Osteoblast (primary cell): ENCODE results near the gene GAD1. TPM values are rescaled to one million over a fixed set of nuclear protein-coding genes. Genes with fewer than 3 reads are reported as not detected.

Source experiments
- DNase-seq: peaks from one replicate; pipeline ENCODE4 v3.0.0; 2011; ENCODE audit warnings: low spot score, mixed read lengths; ENCODE audit not compliant: insufficient read length; ENCODE audit errors: missing footprints
- H2AFZ ChIP-seq: 2 replicates; pipeline ENCODE4 v1.6.0; 2011; ENCODE audit warnings: mild to moderate bottlenecking, low read length
- H3K27ac ChIP-seq: 2 replicates; pipeline ENCODE4 v1.5.1; 2011; ENCODE audit warnings: mild to moderate bottlenecking, low read depth, low read length, moderate library complexity
- H3K27me3 ChIP-seq: 2 replicates; pipeline ENCODE4 v1.6.0; 2012; ENCODE audit warnings: mild to moderate bottlenecking, control low read depth, inconsistent platforms, low read length, moderate library complexity; ENCODE audit not compliant: insufficient read depth
- H3K36me3 ChIP-seq: 2 replicates; pipeline ENCODE4 v1.5.1; 2011; ENCODE audit warnings: mild to moderate bottlenecking, low read length, control low read depth, moderate library complexity; ENCODE audit not compliant: insufficient read depth
- H3K4me1 ChIP-seq: 2 replicates; pipeline ENCODE4 v1.5.1; 2011; ENCODE audit warnings: mild to moderate bottlenecking, low read length, control low read depth, moderate library complexity; ENCODE audit not compliant: insufficient read depth
- H3K4me2 ChIP-seq: 2 replicates; pipeline ENCODE4 v1.6.0; 2011; ENCODE audit warnings: mild to moderate bottlenecking, low read length; ENCODE audit not compliant: insufficient read depth
- H3K4me3 ChIP-seq: fragments of 200-600 bp; sonication (generic); 3 replicates; pipeline ENCODE4 v1.5.1; 2012; ENCODE audit warnings: mild to moderate bottlenecking, low read length, inconsistent platforms; ENCODE audit not compliant: insufficient read depth
- H3K79me2 ChIP-seq: 2 replicates; pipeline ENCODE4 v1.6.0; 2012; ENCODE audit warnings: mild to moderate bottlenecking, low read length, control low read depth, inconsistent platforms; ENCODE audit not compliant: insufficient read depth
- H3K9me3 ChIP-seq: 2 replicates; pipeline ENCODE4 v1.5.1; 2011; ENCODE audit warnings: low read depth, low read length, control low read depth
- H4K20me1 ChIP-seq: 2 replicates; pipeline ENCODE4 v1.6.0; 2012; ENCODE audit warnings: mild to moderate bottlenecking, low read length, control low read depth; ENCODE audit not compliant: insufficient read depth
- total RNA-seq: library from RNA; depleted of rRNA; stranded (reverse); fragments of >200 nt; gene quantifications from 2 replicates; pipeline ENCODE4 v1.2.3, GENCODE V29; 2012
- TF ChIP-seq, protein P1 (sequence below): IDR thresholded peaks from 2 replicates; pipeline ENCODE4 v1.5.1; 2011; ENCODE audit warnings: mild to moderate bottlenecking, low read depth, low read length, moderate library complexity; ENCODE audit errors: extremely low read depth

Gene GAD1
- total RNA-seq, 1 donor = 0.36 TPM

DNA sequence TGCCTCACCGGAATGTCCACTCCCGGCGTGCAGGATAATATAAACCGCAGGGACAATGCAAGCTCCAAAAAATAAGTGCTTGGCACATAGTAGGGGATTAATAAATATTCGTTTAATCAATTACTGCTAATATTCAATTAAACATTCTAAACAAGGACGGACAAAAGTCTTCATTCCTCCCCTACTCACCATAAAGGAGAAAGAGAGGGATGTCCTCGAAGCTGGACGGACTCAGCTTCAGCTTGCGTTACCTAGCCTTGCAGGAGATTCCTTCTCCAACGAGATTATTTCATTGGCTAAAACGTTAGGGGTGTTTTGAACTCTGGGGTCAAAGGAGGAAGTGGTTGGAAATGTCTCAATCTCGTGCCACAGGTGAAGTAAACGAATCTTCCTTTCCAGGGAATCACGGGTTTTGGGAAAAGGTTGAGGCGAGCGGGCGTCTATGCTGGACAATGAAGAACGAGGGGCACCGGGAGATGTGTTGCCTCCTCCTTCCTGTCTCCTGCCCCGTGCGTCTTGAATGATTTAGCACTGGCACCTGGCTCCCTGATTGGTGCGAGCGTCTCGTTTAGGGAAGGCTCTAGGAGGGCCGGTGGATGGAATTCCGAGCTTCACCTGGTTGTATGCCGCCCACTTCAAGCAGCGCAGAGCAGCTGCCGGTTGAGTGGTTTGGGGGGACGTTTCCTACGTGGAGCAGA, 2.0 kb upstream of the GAD1 start:
- no peaks in the 10 kb centered on the region for H3K9me3 ChIP-seq
- H4K20me1 ChIP-seq = no peaks in the 10 kb centered on the region
- no peak for DNase-seq
- peaks cover 66% of the 10 kb centered on the region for H3K27me3 ChIP-seq
- no peaks in the 10 kb centered on the region for H3K4me1 ChIP-seq
- no peak overlapping the region for H2AFZ ChIP-seq
- no peak overlapping the region for H3K4me2 ChIP-seq
- no peaks in the 10 kb centered on the region for H3K36me3 ChIP-seq
- TF ChIP-seq, protein P1, sequence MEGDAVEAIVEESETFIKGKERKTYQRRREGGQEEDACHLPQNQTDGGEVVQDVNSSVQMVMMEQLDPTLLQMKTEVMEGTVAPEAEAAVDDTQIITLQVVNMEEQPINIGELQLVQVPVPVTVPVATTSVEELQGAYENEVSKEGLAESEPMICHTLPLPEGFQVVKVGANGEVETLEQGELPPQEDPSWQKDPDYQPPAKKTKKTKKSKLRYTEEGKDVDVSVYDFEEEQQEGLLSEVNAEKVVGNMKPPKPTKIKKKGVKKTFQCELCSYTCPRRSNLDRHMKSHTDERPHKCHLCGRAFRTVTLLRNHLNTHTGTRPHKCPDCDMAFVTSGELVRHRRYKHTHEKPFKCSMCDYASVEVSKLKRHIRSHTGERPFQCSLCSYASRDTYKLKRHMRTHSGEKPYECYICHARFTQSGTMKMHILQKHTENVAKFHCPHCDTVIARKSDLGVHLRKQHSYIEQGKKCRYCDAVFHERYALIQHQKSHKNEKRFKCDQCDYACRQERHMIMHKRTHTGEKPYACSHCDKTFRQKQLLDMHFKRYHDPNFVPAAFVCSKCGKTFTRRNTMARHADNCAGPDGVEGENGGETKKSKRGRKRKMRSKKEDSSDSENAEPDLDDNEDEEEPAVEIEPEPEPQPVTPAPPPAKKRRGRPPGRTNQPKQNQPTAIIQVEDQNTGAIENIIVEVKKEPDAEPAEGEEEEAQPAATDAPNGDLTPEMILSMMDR = no peak
- no peak overlapping the region for H3K4me3 ChIP-seq
- H3K27ac ChIP-seq = no peak overlapping the region
- H3K79me2 ChIP-seq = no peaks in the 10 kb centered on the region

DNA sequence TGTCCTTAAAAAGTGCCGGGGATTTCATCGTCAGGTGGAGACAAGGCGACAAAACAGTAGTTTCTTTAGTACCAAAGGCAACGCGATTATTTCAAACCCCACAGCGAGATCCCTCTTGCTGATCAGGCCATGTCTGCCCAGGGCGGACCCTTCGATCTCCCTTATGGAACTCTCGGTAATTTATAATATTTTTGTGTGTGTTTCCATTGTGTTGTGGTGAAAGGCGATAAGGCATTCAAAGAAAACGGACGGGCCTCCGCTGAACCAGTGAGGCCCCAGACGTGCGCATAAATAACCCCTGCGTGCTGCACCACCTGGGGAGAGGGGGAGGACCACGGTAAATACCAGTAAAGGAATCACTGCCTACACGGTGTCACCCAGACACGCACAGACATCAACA, 1.4 kb upstream of the GAD1 start:
- no peaks in the 10 kb centered on the region for H4K20me1 ChIP-seq
- H3K4me3 ChIP-seq = no peak overlapping the region
- no peaks in the 10 kb centered on the region for H3K4me1 ChIP-seq
- no peaks in the 10 kb centered on the region for H3K9me3 ChIP-seq
- TF ChIP-seq, protein P1 = no peak
- no peak overlapping the region for H3K27ac ChIP-seq
- H3K4me2 ChIP-seq = no peak overlapping the region
- H3K36me3 ChIP-seq = no peaks in the 10 kb centered on the region
- DNase-seq = peak; percentile 54
- H3K27me3 ChIP-seq = peaks cover 72% of the 10 kb centered on the region
- no peak overlapping the region for H2AFZ ChIP-seq
- H3K79me2 ChIP-seq = no peaks in the 10 kb centered on the region

DNA sequence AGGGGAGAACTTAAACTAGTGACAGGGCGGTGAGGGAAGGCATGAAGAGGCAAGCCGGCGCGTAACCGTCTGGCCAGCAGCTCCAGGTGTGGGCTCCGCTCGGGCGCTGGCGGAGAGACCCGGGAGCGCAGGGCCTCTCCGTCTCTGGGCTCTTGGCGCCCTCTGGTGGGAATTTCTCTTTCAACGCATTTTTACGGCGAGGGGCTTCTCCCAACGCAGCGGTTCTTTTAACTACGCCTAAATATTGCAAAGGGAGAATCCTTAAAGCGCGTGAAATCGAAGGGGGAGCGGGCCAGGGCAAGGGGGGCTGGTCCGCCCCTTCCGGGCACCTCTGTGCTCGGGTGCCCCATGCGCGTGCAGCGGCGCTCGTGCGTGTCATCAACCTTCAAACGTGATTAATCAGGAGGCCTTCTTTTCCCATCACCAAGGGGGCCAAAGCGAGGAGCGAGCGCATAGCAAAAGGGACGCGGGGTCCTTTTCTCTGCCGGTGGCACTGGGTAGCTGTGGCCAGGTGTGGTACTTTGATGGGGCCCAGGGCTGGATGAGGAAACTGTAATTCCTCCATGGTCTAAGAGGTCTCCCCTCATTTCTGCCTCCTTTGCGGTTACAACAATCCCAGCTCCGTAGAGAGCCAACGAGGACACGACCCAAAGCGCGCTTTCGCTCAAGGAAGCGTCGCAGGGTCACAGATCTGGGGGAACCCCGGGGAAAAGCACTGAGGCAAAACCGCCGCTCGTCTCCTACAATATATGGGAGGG, 762 bp upstream of the GAD1 start:
- no peaks in the 10 kb centered on the region for H3K79me2 ChIP-seq
- no peaks in the 10 kb centered on the region for H3K9me3 ChIP-seq
- no peak overlapping the region for H3K4me3 ChIP-seq
- peak; percentile 97 for DNase-seq
- TF ChIP-seq, protein P1 = peak; percentile 57
- peak overlapping the region; percentile 53 for H3K4me2 ChIP-seq
- H3K27ac ChIP-seq = no peak overlapping the region
- H3K4me1 ChIP-seq = no peaks in the 10 kb centered on the region
- no peak overlapping the region for H2AFZ ChIP-seq
- no peaks in the 10 kb centered on the region for H4K20me1 ChIP-seq
- peaks cover 78% of the 10 kb centered on the region for H3K27me3 ChIP-seq
- no peaks in the 10 kb centered on the region for H3K36me3 ChIP-seq
